ENCODE measurements around the gene XYLT1.

DNA sequence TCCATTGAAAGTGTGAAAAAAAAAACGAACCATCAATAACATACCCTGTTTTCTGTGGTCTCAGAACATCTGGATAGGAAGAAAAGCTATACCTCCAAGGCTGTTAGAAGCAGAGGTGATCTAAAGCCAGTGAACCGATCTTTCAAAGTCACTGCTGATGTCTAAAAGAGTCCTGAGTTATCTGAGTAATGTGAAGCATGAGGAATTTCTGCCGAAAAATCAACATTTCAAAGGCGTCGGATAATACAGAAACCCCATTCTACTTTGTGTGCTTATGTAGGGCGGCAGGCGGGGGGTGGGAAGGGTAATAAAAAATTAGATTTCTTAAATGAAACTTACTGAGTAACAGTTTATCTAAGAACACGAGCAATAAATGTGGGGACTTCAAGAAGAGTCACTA, 3.9 kb downstream of the XYLT1 start:
- TF ChIP-seq EP300 (IDR thresholded peaks at IDR 0.05; ENCODE audit: low read depth in 2 of 2, low read length in 2 of 2): no peak
- no peak for TF ChIP-seq EP300 (CRISPR knock-in tag; IDR thresholded peaks at IDR 0.05; ENCODE audit: borderline replicate concordance)
- no peak for TF ChIP-seq ATF7 (IDR thresholded peaks at IDR 0.05)
- TF ChIP-seq ATF7 (CRISPR knock-in tag; IDR thresholded peaks at IDR 0.05): no peak
- no peak for TF ChIP-seq ZFP36 (IDR thresholded peaks at IDR 0.05; ENCODE audit: borderline replicate concordance, low read depth, low read length, partially characterized antibody)
- TF ChIP-seq GABPB1 (CRISPR knock-in tag; IDR thresholded peaks at IDR 0.05): no peak
- no peak for TF ChIP-seq SRF (IDR thresholded peaks at IDR 0.05; ENCODE audit: low read depth, low read length)

Measured in HepG2 (cell line).